B cell (primary cell): ENCODE measurements around the gene UBE2F. TPM values are rescaled to one million over a fixed set of nuclear protein-coding genes. Genes with fewer than 3 reads are reported as not detected.

ENCODE experiments used
- ATAC-seq: fragments of 200-7000 bp; cut with Tn5 transposase; one replicate; pipeline ENCODE4 v1.10.0; 2021; ENCODE audit warnings: low read depth, mild to moderate bottlenecking, moderate number of reproducible peaks, moderate library complexity
- CTCF ChIA-PET: fragments of 350-600 bp; sonication (Branson Sonifier 250); formaldehyde crosslinking; loops from one replicate; lab custom pipeline; 2021; ENCODE audit warnings: antibody characterized with exemption, inconsistent platforms; lab: Charles Lee
- POLR2A ChIA-PET: fragments of 350-600 bp; sonication (Branson Sonifier 250); formaldehyde crosslinking; loops from one replicate; lab custom pipeline; 2021; ENCODE audit warnings: antibody characterized with exemption; lab: Charles Lee
- DNase-seq: peaks from one replicate; pipeline ENCODE4 v3.0.0; 2013
- H2AFZ ChIP-seq: 2 replicates; pipeline ENCODE4 v1.6.1; 2012; ENCODE audit warnings: mild to moderate bottlenecking, low read depth, low read length; ENCODE audit not compliant: insufficient read depth, poor library complexity, severe bottlenecking
- H3K27ac ChIP-seq, 2 donors: 1 replicate in 1 of 2; 2 replicates in 1 of 2; pipeline ENCODE4 v1.5.1; 2012 to 2013; ENCODE audit warnings: low read length in 2 of 2, mild to moderate bottlenecking in 2 of 2, moderate library complexity in 1 of 2
- H3K27me3 ChIP-seq, 4 experiments: fragments of 200-600 bp in 1 of 4; sonication (generic) in 1 of 4; replicated peaks in 1 of 4; 1 replicate in 2 of 4; 2 replicates in 2 of 4; pipeline versions ENCODE4 v1.6.1 to v1.7.0; 2013 to 2016; ENCODE audit warnings: low read length in 3 of 4, mild to moderate bottlenecking in 2 of 4, mixed read lengths in 1 of 4, moderate library complexity in 1 of 4; ENCODE audit not compliant: insufficient read depth in 4 of 4, control insufficient read depth in 3 of 4; ENCODE audit errors: control extremely low read depth in 1 of 4
- H3K36me3 ChIP-seq, 2 experiments: replicated peaks in 1 of 2; 1 replicate in 1 of 2; 2 replicates in 1 of 2; pipeline versions ENCODE4 v1.6.1 to v1.7.1; 2013; ENCODE audit warnings: low read length in 1 of 2; ENCODE audit not compliant: insufficient read depth in 2 of 2, control insufficient read depth in 1 of 2; ENCODE audit errors: control extremely low read depth in 1 of 2, extremely low read depth in 1 of 2
- H3K4me1 ChIP-seq, 2 donors: fragments of 200-600 bp in 1 of 2; sonication (generic) in 1 of 2; 1 replicate in 1 of 2; 2 replicates in 1 of 2; pipeline versions ENCODE4 v1.5.1 to v1.6.1; 2013 to 2017; ENCODE audit warnings: low read length in 2 of 2; ENCODE audit not compliant: control insufficient read depth in 2 of 2, insufficient read depth in 2 of 2
- H3K4me2 ChIP-seq: replicated peaks from 2 replicates; pipeline ENCODE3; 2012; ENCODE audit warnings: mild to moderate bottlenecking, low read depth, low read length; ENCODE audit not compliant: poor library complexity, severe bottlenecking
- H3K4me3 ChIP-seq, 5 experiments: fragments of 200-600 bp in 1 of 5; sonication (generic) in 1 of 5; 1 replicate in 3 of 5; 2 replicates in 2 of 5; pipeline versions ENCODE4 v1.5.1 to v1.7.0; 2011 to 2016; ENCODE audit warnings: low read length in 4 of 5, mild to moderate bottlenecking in 4 of 5, low read depth in 2 of 5, control low read depth in 1 of 5, moderate library complexity in 1 of 5; ENCODE audit not compliant: insufficient read depth in 1 of 5; ENCODE audit errors: control extremely low read depth in 1 of 5, extremely low read depth in 1 of 5
- H3K79me2 ChIP-seq: fragments of 200-600 bp; sonication (generic); one replicate; pipeline ENCODE4 v1.6.0; 2016; ENCODE audit warnings: low read length; ENCODE audit not compliant: control insufficient read depth, insufficient read depth
- H3K9ac ChIP-seq: fragments of 200-600 bp; sonication (generic); 2 replicates; pipeline ENCODE4 v1.6.1; 2017; ENCODE audit warnings: mild to moderate bottlenecking, low read length, moderate library complexity
- H3K9me3 ChIP-seq, 3 donors: one replicate each; pipeline versions ENCODE4 v1.6.1 to v1.7.1; 2013; ENCODE audit warnings: low read length in 2 of 3; ENCODE audit not compliant: control insufficient read depth in 2 of 3, insufficient read depth in 1 of 3; ENCODE audit errors: control extremely low read depth in 1 of 3
- H4K20me1 ChIP-seq: 2 replicates; pipeline ENCODE4 v1.6.0; 2012; ENCODE audit warnings: mild to moderate bottlenecking, low read length; ENCODE audit not compliant: insufficient read depth, control insufficient read depth, poor library complexity, severe bottlenecking
- H3K27ac Mint-ChIP-seq: one replicate; pipeline ENCODE4 v1.8.0; 2021; ENCODE audit warnings: mixed read lengths
- H3K27me3 Mint-ChIP-seq: one replicate; pipeline ENCODE4 v1.8.0; 2021; ENCODE audit warnings: mixed read lengths
- H3K4me1 Mint-ChIP-seq: one replicate; pipeline ENCODE4 v1.8.0; 2021; ENCODE audit warnings: mixed read lengths
- H3K4me3 Mint-ChIP-seq: one replicate; pipeline ENCODE4 v1.8.0; 2021; ENCODE audit warnings: mixed read lengths
- H3K9me3 Mint-ChIP-seq: one replicate; pipeline ENCODE4 v1.8.0; 2022; ENCODE audit warnings: mixed read lengths; ENCODE audit not compliant: insufficient read depth
- EZH2 ChIP-seq: IDR thresholded peaks from 2 replicates; pipeline ENCODE4 v1.6.1; 2012; ENCODE audit warnings: borderline replicate concordance, low read depth, mild to moderate bottlenecking, moderate library complexity, low read length; ENCODE audit not compliant: insufficient read depth, poor library complexity, severe bottlenecking
- WGBS: methylation state at CpG from one replicate; pipeline ENCODE4 v1.1.5; 2013; ENCODE audit warnings: missing lambda C conversion rate; ENCODE audit not compliant: insufficient coverage; 5-methylcytosine and 5-hydroxymethylcytosine counted together
- intact Hi-C: fragments of 100-400 bp; cut with micrococcal nuclease; formaldehyde crosslinking; loops from one replicate; pipeline ENCODE4 v1.10.0; 2022
- polyA plus RNA-seq: library from polyadenylated mRNA; depleted of rRNA; stranded (reverse); fragments of >200 nt; gene quantifications from 2 replicates; pipeline ENCODE4 v1.2.3, GENCODE V29; 2012
- total RNA-seq, 2 donors: library from RNA; stranded (reverse); fragments of 120-200 nt in 1 of 2; gene quantifications; 1 replicate in 1 of 2; 2 replicates in 1 of 2; pipeline versions ENCODE4 v1.2.3 to v1.2.4, GENCODE V29; 2013 to 2022
- TF ChIP-seq, protein P1 (sequence below): fragments of 200-600 bp; IDR thresholded peaks from one replicate; pipeline ENCODE4 v1.8.0; 2022; ENCODE audit warnings: antibody characterized with exemption, mild to moderate bottlenecking

The UBE2F gene
- total and polyA plus RNA-seq, 2 donors (not counting 1 experiment from before 2014, with no cell fraction given): 22.5 to 57.6 TPM

GRCh38 chr2:237972211-237972610 is 5.4 kb downstream of the UBE2F start:
- no peak overlapping the region for H3K27ac ChIP-seq
- no peak overlapping the region for H3K4me2 ChIP-seq
- no peaks in the 10 kb centered on the region for H3K27me3 Mint-ChIP-seq
- no peaks in the 10 kb centered on the region for H3K27me3 ChIP-seq
- 100% methylated on average over 1 of the region's 3 CpGs for WGBS
- DNase-seq (no peak), ATAC-seq (no peak)
- peaks cover 37% of the 10 kb centered on the region for H3K4me1 Mint-ChIP-seq
- H3K9ac ChIP-seq: no peak overlapping the region
- ChIA-PET POLR2A (no interaction called here), CTCF (no interaction called here)
- H3K4me1 ChIP-seq: peaks cover 25 to 31% of the 10 kb centered on the region in 2 donors
- no peak overlapping the region for H3K27ac Mint-ChIP-seq
- H3K79me2 ChIP-seq: peaks cover 74% of the 10 kb centered on the region
- no peaks in the 10 kb centered on the region for H3K9me3 ChIP-seq
- no peak for TF ChIP-seq EZH2
- TF ChIP-seq, protein P1, sequence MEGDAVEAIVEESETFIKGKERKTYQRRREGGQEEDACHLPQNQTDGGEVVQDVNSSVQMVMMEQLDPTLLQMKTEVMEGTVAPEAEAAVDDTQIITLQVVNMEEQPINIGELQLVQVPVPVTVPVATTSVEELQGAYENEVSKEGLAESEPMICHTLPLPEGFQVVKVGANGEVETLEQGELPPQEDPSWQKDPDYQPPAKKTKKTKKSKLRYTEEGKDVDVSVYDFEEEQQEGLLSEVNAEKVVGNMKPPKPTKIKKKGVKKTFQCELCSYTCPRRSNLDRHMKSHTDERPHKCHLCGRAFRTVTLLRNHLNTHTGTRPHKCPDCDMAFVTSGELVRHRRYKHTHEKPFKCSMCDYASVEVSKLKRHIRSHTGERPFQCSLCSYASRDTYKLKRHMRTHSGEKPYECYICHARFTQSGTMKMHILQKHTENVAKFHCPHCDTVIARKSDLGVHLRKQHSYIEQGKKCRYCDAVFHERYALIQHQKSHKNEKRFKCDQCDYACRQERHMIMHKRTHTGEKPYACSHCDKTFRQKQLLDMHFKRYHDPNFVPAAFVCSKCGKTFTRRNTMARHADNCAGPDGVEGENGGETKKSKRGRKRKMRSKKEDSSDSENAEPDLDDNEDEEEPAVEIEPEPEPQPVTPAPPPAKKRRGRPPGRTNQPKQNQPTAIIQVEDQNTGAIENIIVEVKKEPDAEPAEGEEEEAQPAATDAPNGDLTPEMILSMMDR: no peak
- H4K20me1 ChIP-seq: peaks cover 37% of the 10 kb centered on the region
- H2AFZ ChIP-seq: no peak overlapping the region
- intact Hi-C loops: no loop called here
- no peak overlapping the region for H3K4me3 ChIP-seq
- peaks cover 0 to 9% of the 10 kb centered on the region in 2 experiments for H3K36me3 ChIP-seq
- no peak overlapping the region for H3K4me3 Mint-ChIP-seq
- H3K9me3 Mint-ChIP-seq: no peaks in the 10 kb centered on the region

DNA sequence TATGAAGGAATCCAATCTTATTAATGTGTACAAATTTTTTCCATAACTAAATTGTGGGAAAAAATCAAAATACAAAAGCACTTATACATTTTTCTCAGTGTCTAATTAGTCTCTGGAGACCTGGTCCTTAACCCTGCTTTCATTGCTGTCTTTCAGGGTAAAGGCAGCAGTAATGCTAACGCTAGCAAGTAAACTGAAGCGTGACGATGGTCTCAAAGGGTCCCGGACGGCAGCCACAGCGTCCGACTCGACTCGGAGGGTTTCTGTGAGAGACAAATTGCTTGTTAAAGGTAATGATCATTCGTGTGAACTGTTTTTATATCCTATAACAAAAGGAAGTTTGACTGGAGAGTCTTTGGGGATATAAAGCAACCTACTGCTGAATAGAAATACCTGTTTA is 6.1 kb downstream of the UBE2F start:
- no peak overlapping the region for H3K27ac Mint-ChIP-seq
- H3K4me1 Mint-ChIP-seq: peaks cover 38% of the 10 kb centered on the region
- Histone ChIP-seq H3K36me3 (peaks cover 0 to 9% of the 10 kb centered on the region in 2 experiments), H3K4me3 (no peak overlapping the region), H3K9ac (no peak overlapping the region), H3K4me1 (peaks cover 27 to 31% of the 10 kb centered on the region in 2 donors), H3K79me2 (peaks cover 77% of the 10 kb centered on the region), H3K9me3 (no peaks in the 10 kb centered on the region), H3K27ac (no peak overlapping the region), H3K4me2 (no peak overlapping the region), H3K27me3 (no peaks in the 10 kb centered on the region), H4K20me1 (peaks cover 38% of the 10 kb centered on the region), H2AFZ (no peak overlapping the region)
- CTCF ChIA-PET: no interaction called here
- TF ChIP-seq, protein P1: no peak
- no peak for TF ChIP-seq EZH2
- no peaks in the 10 kb centered on the region for H3K27me3 Mint-ChIP-seq
- H3K4me3 Mint-ChIP-seq: no peak overlapping the region
- 94% methylated on average over 3 of the region's 10 CpGs for WGBS
- no peaks in the 10 kb centered on the region for H3K9me3 Mint-ChIP-seq
- POLR2A ChIA-PET: no interaction called here
- intact Hi-C loops: no loop called here
- ATAC-seq (no peak), DNase-seq (no peak)
